Stimulated activated CD8-positive, alpha-beta memory T cell treated with anti-CD3 and anti-CD28 coated beads, Interleukin-15, amount 100 ng/mL, for 1 hour (primary cell): ENCODE measurements around the gene RARA.
A peak's percentile ranks its signal among the peaks of the same experiment; 100 is the strongest.
"Not testable (repeated sequence)": the region's sequence is repeated elsewhere in the genome, so short reads cannot be mapped to it uniquely, and the experiment has no call there.

Experiments
- DNase-seq: peaks from one replicate; pipeline ENCODE4 v3.0.0-alpha.2; 2020; ENCODE audit warnings: low read depth

RARA gene

DNA sequence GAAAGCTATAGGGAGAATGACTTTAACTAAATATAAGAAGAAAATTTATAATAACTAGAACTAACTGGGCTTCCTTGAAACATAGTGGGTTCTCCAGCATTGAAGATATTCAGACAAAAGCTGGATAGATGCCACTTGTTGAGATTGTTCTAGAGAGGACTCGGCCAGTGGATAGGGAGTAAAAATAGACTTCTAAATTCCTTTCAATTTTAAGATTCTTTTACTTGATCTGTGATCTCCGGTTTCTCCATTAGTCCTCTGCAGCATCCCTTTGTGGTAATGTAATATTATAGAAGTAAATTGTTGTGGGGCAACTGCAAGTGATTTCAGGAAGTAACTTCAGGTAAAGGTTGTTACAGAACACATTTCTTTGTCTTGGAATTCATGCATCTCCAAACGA is 10.3 kb upstream of the RARA start:
- DNase-seq = no peak

DNA sequence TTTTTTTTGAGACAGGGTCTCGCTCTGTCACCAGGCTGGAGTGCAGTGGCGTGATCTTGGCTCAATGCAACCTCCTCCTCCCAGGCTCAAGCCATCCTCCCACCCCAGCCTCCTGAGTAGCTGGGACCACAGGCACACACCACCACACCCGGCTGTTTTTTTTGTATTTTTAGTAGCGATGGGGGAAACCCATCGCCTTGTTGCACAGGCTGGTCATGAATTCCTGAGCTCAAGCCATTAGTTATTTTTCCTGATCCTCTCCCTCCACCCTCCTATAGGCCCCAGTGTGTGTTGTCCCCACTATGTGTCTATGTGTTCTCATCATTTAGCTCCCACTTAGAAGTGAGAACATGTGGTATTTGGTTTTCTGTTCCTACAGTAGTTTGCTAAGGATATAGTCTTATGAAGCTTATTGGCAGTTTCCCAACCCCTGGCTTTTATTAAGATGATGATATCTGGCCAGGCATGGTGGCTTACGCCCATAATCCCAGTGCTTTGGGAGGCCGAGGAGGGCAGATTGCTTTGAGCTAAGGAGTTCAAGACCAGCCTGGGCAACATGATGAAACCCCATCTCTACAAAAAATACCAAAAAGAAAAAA is 9.7 kb upstream of the RARA start:
- DNase-seq = not testable (repeated sequence)

DNA sequence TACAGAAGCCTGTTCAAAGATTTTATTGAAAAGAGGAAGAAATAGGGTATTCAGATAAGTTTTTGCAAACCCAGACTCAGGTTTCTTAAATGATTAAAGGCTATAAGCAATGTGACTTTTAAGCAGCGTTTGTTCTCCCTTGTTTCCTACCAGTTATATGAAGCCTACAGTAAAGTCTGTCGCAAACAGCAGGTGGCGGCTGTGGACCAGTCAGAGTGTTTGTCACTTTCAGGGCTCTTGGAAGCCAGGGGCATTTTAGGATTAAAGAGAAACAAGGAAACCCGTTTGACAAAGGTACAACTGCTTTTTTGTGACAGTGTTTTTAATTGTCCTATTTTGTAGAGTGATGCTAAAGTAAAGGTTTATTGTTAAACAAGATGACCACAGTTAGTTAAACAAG is 7.7 kb upstream of the RARA start:
- DNase-seq = no peak

DNA sequence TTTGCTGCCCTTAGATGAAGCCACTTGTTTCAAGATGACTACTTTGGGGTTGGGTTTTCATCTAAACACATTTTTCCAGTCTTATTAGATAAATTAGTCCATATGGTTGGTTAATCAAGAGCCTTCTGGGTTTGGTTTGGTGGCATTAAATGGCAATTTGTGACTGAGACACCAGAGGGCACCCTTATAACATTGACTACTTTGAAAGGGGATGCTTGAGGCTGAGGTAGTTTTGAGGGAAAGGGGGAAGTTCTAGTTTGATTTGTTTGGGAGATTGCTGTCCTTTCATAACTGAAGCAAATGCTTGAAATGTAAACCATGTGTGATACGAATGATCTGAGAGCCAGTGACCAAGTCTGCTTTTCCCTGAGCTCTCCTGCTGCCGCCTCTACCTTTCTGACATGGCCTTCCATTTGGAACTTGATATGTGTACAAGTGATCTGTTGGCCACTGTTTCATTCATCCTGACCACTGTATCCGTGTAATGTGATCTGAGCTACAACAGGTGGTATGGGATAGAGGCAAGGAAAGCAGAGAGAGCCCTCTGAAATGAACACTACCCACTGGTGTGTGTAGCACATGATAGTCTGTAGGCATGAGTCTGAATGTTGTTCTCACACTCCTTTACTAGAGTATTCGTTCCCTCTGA is 5.8 kb upstream of the RARA start:
- no peak for DNase-seq

DNA sequence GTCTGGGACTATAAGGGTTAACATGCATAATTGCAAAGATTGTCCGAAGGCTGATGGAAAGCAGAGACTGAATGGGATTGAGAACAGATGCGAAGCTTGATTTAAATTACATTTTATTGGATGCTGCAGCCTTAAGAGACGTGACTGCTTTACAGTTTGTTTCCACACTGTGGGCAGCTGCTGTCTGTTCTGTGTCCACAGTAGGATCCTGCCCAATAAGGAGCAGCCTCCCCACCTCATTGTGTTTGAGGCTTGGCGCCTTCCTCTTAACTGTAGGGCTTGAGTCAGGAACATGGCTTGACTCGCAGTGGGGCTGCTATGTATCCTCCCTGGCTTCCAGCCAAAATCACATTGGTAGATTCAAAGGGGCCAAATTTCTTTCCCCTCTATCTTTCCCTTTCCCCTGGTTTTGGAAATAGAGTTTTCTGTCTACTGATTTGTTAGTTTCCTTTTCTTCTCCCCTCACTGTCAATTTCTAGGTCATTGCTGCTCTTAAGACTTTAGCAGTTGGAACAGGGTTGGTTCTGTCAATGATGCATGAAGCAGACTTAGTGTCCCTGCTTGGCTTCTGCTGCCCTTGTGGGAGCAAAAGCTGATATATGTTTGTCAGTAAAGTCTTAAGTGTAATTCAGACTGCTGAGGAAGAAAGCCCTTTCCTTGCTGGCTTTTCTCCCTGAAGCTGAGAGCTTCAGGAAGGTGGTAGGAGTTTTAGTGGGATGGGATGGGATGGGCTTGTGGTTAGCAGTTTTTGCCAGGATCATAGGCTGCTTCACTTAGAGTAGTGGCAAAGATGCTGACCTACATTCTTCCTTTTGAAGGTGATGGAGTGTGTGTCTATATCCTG is 5.0 kb upstream of the RARA start:
- no peak for DNase-seq

DNA sequence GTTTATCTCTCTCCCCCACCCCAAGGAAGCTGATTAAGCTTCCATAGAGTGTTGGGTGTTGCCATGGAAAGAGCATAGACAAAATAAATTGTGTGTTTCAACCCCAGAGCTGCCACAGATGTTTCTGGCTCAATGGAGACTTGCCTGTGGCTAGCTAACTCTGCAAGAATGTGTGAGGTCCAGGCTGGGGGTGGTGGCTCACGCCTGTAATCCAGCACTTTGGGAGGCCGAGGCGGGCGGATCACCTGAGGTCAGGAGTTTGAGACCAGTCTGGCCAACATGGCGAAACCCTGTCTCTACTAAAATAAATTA is 4.5 kb upstream of the RARA start:
- not testable (repeated sequence) for DNase-seq

DNA sequence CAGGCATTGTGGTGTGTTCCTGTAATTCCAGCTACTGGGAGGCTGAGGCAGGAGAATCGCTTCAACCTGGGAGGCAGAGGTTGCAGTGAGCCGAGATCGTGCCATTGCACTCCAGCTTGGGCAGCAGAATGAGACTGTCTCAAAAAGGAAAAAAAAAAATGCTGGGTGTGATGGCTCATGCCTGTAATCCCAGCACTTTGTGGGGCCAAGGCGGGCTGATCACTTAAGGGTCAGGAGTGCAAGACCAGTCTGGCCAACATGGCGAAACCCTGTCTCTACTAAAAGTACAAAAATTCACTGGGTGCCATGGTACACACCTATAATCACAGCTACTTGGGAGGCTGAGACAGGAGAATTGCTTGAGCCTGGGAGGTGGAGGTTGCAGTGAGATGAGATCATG is 4.1 kb upstream of the RARA start:
- DNase-seq = not testable (repeated sequence)

- DNase-seq = no peak
Measured at GRCh38 chr17:40306395-40306794, 2.6 kb upstream of the RARA start.

GRCh38 chr17:40307001-40307730 is 1.8 kb upstream of the RARA start:
- no peak for DNase-seq

DNA sequence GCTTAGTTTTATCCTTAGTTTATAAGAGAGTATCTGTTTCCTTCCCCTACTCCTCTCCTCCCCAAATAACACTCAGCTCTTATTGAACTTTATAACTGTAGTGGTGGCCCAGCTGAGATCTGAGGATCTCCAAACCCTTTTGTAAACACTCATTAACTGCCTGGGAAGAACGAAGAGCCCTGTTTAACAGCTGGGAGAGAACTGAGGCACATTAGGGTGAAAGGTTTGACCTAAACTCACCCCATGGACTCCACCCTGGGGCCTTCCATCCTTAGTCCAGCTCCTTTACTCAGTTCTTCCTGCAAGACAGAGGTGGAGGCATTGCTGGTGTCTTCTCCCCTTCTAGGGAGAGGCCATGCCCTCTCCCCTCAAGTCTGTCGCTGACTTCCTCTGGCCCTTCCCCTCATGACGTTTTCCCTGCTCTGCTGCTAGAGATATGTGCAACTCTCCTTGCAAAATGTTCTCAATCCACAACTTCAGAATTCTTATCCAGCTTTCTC is 1.2 kb upstream of the RARA start:
- no peak for DNase-seq

GRCh38 chr17:40309949-40310510 is 1.1 kb downstream of the RARA start:
- DNase-seq = no peak

DNA sequence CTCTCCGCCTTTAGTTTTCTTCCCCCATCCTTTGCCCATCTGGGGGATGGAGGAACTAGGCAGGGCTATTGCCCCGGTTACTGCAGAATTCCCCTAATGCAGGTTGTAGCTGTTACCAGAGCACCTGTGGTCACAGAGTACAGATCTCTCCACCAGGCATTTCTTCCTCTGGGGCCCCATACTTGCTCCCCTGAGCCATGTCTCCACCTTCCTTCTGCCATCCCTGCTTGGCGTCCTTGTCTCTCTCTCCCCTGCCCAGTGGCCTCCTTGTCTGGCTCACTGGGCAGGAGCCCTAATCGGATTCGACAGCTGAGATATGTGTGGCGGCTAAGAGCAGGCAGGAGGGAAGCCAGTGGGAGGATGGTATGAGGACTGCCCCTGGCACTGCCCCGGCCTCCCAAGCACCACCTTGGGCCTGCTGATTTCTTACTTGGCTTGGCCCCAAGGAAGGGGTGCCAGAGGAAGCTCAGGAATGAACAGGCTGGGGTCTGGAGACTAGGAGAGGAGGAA is 2.0 kb downstream of the RARA start:
- no peak for DNase-seq

DNA sequence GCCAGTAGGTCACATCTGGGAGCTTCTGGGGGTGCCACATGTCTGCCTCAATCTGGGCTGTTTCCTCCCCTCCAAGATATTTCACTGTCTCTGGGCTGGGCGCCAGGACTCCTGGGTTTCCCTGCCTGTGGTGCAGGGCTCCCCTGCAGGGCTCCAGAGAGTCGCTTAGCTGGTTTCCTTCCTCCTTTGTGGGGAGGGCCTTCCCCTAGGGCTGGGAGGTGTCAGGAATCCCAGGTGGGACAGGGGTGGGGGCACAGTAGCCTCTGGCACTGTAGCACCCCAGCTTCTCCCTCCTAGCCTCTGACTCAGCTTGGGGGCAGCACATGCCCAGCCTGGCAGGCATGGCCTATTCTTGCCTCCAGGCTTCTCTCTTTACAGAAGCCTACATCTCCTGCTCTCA is 2.6 kb downstream of the RARA start:
- DNase-seq = no peak

- no peak for DNase-seq
Measured at GRCh38 chr17:40312131-40312731, 3.3 kb downstream of the RARA start.

DNA sequence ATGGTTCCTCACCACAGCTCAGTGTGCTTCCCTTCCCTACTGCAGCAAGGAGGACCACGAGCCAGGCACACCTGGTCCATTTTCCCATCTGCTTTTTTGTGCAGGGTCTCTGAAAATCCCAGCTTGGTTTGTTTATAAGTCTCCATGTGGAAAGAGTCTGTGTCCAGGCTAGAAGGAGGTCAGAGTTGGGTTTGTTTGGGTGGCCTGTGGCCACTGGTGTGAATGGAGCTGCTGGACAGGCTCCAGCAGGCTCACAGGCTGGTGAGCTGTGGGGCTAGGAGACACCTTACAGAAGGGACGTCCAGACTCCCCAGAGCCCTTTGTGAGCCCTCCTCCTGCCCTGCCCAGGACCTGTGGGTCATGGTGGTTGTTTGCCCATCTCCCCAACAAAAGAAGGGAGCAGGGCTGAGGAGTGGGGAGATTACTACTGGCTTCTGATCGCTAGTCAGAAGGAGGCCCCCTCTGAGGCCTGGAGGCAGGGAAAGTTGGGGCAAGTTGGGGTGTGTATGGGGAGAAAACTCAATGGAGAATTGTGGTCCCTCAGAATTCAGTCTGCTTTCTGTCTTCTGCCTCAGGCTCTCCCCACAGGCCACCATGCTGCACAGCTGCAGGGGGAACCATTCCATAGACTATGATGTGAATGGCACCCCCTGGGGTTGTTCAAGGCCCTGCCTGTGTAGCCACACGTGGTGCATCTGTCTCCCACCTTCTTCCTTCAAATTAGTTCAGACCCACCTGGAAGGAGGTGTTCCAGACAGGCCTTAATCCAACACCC is 4.1 kb downstream of the RARA start:
- DNase-seq = no peak

DNA sequence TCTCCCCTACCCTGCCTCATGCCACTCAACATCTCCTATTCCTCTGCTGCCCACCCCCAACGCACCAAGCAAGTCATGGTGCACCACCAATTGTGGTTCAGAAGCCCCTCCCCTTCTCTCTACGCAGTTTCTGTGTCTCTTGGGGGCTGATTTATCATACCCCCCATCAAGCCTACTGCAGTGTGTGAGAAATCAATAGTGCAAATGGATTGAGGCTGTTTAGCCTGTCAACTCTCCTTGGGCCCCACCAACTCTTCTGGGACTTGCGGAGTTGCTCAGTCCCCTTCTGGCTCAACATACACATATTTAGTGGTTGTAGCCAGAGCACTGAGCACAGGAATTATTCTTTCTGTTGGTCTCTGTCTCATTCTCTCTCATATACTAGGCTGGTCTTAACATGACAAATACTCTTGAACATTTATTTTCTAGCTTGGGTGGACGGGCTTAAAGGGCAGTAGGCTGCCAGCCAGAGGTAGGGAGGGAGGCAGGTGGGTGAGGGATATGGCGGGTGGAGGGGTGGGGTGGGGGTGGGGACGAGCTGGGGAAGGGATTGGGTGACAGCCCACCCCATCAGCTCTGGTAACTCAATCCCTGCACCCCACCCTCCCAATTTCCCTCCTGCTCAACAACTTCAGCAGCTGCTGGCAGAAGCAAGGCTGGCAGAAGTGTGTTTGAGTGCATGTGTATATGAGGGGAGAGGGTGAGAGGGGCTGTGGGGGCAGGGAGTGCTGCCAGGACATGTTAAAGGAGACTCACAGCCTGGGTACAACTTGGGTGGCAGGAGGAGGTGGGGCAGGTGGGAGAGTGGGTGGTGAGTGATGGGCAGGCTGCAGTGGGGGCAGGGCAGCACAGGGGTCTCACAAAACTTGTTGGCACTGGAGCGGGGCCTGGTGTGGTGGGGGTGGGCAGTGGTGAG is 4.9 kb downstream of the RARA start:
- no peak for DNase-seq

- peak; percentile 83 for DNase-seq
Measured at GRCh38 chr17:40314584-40314956, 5.6 kb downstream of the RARA start.

DNA sequence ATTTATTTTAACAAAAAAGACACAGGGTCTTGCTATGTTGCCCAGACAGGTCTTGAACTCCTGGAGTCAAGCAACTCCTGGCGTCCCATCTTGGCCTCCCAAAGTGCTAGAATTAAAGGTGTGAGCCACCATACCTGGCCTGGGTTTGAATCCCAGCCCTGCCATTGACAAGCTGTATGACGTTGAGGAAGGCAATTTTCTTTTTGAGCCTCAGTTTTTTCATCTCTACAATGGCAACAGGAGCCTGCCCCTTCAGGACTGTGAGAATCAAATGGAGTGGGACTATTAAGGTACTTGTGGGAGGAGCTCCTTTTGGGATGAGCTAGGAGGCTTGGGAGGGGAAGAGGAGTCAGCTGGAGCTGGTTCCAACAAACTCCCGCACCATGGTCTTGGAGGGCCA is 6.2 kb downstream of the RARA start:
- DNase-seq = no peak

- DNase-seq = no peak
Measured at GRCh38 chr17:40315678-40316570, 6.9 kb downstream of the RARA start.
